Measurements from ENCODE around the gene HDHD3. TPM values are rescaled to one million over a fixed set of nuclear protein-coding genes. Genes with fewer than 3 reads are reported as not detected.
"Not testable (repeated sequence)": the region's sequence is repeated elsewhere in the genome, so short reads cannot be mapped to it uniquely, and the experiment has no call there.

HDHD3 gene
- total RNA-seq, 1 donor: 7.3 TPM

- no peak for DNase-seq (ENCODE audit: low read depth)
- peak overlapping the region; percentile 73 for H3K4me3 ChIP-seq (ENCODE audit: low read depth, low read length)
- TF ChIP-seq, protein P1, sequence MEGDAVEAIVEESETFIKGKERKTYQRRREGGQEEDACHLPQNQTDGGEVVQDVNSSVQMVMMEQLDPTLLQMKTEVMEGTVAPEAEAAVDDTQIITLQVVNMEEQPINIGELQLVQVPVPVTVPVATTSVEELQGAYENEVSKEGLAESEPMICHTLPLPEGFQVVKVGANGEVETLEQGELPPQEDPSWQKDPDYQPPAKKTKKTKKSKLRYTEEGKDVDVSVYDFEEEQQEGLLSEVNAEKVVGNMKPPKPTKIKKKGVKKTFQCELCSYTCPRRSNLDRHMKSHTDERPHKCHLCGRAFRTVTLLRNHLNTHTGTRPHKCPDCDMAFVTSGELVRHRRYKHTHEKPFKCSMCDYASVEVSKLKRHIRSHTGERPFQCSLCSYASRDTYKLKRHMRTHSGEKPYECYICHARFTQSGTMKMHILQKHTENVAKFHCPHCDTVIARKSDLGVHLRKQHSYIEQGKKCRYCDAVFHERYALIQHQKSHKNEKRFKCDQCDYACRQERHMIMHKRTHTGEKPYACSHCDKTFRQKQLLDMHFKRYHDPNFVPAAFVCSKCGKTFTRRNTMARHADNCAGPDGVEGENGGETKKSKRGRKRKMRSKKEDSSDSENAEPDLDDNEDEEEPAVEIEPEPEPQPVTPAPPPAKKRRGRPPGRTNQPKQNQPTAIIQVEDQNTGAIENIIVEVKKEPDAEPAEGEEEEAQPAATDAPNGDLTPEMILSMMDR (IDR thresholded peaks at IDR 0.05; ENCODE audit: insufficient read depth, low read depth, low read length): no peak
These were observed 33.1 kb upstream of the HDHD3 start for GRCh38 chr9:113409883-113410206.

DNA sequence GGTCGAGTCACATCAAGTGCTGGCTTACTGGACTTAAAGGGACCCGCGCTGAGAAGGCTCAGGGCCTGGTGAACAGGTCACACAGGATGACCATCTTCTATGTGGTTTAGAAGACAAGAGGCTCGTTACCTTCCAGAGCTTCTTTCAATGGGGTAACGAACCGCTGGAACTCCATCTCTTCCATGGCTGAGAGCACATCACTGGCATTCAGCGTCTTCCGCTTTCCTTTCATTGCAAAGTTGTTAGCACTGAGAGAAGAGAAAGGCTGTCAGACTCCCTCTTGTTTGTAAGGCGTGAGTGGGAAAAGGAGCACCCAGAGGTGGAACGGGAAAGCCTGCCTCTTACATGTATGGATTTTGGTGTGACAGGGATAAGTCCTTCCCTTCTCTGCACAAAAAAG, 32.7 kb upstream of the HDHD3 start:
- peak overlapping the region; percentile 73 for H3K4me3 ChIP-seq (ENCODE audit: low read depth, low read length)
- no peak for DNase-seq (ENCODE audit: low read depth)
- TF ChIP-seq, protein P1 (IDR thresholded peaks at IDR 0.05; ENCODE audit: insufficient read depth, low read depth, low read length): no peak

DNA sequence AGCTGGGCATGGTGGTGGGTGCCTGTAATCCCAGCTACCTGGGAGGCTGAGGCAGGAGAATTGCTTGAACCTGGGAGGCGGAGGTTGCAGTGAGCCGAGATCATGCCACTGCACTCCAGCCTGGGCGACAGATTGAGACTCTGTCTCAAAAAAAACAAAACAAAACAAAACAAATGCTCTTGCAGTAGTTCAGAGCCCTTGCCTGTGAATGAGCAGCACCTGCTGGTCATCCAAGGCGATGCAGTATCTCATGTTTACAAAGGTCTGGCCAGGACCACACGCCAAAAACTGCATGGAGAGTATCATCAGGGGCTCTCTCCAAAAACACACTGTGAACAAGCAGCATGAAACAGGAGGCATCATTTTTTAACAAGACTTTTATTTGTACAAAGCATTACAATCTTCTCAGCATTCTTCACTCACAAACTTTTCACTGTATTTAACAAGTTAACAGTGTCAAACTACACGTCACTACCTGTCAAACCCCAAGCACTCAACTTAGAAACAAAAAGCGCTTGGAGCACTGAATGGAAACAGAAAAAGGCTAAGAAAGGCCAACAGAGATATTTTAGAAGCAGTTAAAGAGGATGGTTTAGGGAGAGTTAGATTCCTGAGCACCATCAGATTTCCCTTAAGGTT, 30.2 kb upstream of the HDHD3 start:
- TF ChIP-seq, protein P1 (IDR thresholded peaks at IDR 0.05; ENCODE audit: insufficient read depth, low read depth, low read length): peak; percentile 82

GRCh38 chr9:113406353-113406752, 29.6 kb upstream of the HDHD3 start:
- DNase-seq (ENCODE audit: low read depth); H3K4me3 ChIP-seq (ENCODE audit: low read depth, low read length): not testable (repeated sequence)

More for the DNA sequence above, 30.2 kb upstream of the HDHD3 start:
- DNase-seq (ENCODE audit: low read depth): peak; percentile 78
- not testable (repeated sequence) for H3K4me3 ChIP-seq (ENCODE audit: low read depth, low read length)

- no peak for DNase-seq (ENCODE audit: low read depth)
- TF ChIP-seq, protein P1 (IDR thresholded peaks at IDR 0.05; ENCODE audit: insufficient read depth, low read depth, low read length): no peak
- H3K4me3 ChIP-seq (ENCODE audit: low read depth, low read length): no peak overlapping the region
These were observed 26.9 kb upstream of the HDHD3 start for GRCh38 chr9:113403646-113404045.

GRCh38 chr9:113401027-113401792, 24.4 kb upstream of the HDHD3 start, which contains the start of gene ALAD:
Gene ALAD, minus strand, starts transcription at chr9:113401284. Its CDS starts 7,725 bp downstream, at chr9:113393559.
- peak within 1 kb of the TSS; percentile 93 for H3K4me3 ChIP-seq (ENCODE audit: low read depth, low read length)
- DNase-seq (ENCODE audit: low read depth): peak; percentile 99
- TF ChIP-seq, protein P1 (IDR thresholded peaks at IDR 0.05; ENCODE audit: insufficient read depth, low read depth, low read length): peak; percentile 93

DNA sequence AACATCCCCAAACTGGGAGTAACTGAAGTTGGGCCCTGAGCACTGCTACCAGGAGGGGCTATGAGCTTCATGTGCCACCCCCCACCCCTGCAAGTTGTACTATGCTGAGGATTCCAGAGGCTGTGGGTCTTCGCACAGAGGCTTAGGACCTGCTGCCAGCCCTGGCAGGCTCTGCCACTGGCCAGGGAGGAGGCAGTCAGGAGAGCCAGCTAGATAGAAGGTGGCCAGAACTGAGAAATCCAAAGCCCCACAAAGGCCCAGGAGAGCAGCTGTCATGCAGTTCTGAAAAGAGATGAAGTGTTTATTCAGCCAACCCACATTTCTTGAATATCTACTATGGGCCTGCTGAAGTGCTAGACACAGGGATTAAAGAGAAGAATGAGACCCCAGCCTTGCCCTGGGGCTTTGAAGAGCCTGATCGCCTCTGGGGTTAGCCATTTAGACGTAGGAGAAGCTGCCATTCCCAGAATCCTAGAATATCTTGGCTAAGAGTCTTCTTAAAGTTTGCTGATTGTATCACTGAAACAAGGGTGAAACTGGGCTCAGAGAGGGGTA, 22.9 kb upstream of the HDHD3 start:
- no peak for DNase-seq (ENCODE audit: low read depth)
- no peak overlapping the region for H3K4me3 ChIP-seq (ENCODE audit: low read depth, low read length)
- TF ChIP-seq, protein P1 (IDR thresholded peaks at IDR 0.05; ENCODE audit: insufficient read depth, low read depth, low read length): no peak
